ENCODE data around the gene PTPRM. TPM values are rescaled to one million over a fixed set of nuclear protein-coding genes. Genes with fewer than 3 reads are reported as not detected.

PTPRM gene
- total RNA-seq, 2 donors from 2014 or later, result 80.1 to 106 TPM

DNA sequence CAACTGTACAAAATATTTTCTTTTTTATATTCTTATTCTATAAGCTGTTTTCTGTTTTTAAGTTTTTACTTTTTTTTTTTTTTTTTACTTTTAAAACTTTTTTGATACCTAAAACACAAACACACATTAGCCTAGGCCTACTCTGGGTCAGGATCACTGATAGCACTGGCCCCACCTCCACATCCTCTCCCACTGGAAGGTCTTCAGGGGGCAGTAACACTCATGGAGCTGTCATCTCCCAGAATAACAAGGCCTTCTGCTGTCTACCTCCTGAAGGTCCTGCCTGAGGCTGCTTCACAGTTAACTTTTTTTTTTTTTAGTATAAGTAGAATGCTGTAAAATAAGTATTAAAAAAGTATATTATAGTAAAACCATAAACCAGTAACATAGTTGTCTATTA lies 415.1 kb downstream of the PTPRM start:
- H3K9me3 ChIP-seq, result no peaks in the 10 kb centered on the region
- no peaks in the 10 kb centered on the region for H3K4me1 ChIP-seq
- H3K27me3 ChIP-seq, result no peaks in the 10 kb centered on the region
- no peak overlapping the region for H3K4me3 ChIP-seq
- TF ChIP-seq, protein P1, sequence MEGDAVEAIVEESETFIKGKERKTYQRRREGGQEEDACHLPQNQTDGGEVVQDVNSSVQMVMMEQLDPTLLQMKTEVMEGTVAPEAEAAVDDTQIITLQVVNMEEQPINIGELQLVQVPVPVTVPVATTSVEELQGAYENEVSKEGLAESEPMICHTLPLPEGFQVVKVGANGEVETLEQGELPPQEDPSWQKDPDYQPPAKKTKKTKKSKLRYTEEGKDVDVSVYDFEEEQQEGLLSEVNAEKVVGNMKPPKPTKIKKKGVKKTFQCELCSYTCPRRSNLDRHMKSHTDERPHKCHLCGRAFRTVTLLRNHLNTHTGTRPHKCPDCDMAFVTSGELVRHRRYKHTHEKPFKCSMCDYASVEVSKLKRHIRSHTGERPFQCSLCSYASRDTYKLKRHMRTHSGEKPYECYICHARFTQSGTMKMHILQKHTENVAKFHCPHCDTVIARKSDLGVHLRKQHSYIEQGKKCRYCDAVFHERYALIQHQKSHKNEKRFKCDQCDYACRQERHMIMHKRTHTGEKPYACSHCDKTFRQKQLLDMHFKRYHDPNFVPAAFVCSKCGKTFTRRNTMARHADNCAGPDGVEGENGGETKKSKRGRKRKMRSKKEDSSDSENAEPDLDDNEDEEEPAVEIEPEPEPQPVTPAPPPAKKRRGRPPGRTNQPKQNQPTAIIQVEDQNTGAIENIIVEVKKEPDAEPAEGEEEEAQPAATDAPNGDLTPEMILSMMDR (IDR thresholded peaks at IDR 0.05), result no peak
- no peak for DNase-seq (ENCODE audit: low spot score)
- H3K36me3 ChIP-seq, result no peaks in the 10 kb centered on the region
- no peak overlapping the region for H3K27ac ChIP-seq

DNA sequence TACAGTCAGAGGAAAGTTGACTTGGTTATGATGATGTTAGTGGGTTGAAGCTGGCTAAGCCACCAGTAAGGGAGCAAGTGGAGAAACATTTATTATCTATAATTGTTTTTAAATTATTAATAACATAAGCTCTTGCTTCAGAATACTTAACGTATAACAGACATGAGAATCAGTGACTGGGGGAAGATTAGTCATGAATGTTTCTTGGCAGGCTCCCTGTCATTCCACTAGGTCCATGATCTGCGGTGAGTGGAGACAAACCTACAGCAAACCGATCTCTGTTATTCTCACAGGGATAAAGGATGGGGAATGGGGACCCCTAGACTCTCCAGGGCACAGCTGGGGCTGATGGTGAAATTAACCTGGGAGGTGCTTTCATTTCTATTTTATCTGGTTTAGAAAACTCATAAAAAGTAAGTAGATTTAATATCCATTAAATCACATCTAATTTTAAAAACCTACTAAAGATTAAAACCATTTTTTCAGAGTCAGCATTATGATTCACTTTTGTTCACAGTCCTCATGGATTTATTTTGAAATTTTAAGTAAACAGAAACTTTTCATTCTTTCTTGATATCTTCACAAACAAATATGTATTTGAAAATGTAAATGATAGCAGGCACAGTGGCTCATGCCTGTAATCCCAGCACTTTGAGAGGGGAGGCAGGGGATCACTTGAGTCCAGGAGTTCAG lies 420.3 kb downstream of the PTPRM start:
- no peaks in the 10 kb centered on the region for H3K36me3 ChIP-seq

DNA sequence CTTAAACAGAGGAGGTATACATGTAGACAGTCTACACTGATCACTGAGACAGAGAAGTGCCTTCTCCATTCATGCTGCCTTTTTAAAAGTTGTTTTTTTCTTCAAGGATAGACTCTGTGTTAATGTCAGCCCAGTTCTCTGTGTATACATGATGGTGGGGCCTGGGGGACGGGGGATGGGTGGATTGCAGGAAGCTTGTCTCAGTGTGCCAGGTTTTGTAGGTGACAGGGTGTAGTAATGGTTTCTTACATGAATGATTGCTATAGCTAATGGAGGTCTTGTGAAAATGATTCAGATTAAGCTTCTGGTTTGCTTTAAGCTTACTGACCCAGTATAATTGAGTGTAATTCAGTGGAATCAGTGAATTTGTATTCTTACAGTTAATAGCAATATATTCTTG lies 423.6 kb downstream of the PTPRM start:
- no peaks in the 10 kb centered on the region for H3K27me3 ChIP-seq
- DNase-seq (ENCODE audit: low spot score), result no peak
- no peaks in the 10 kb centered on the region for H3K36me3 ChIP-seq
- H3K9me3 ChIP-seq, result peaks cover 0 to 14% of the 10 kb centered on the region in 2 donors
- no peak overlapping the region for H3K27ac ChIP-seq
- TF ChIP-seq, protein P1 (IDR thresholded peaks at IDR 0.05), result no peak
- H3K4me1 ChIP-seq, result no peaks in the 10 kb centered on the region
- no peak overlapping the region for H3K4me3 ChIP-seq

More for the DNA sequence above, 420.3 kb downstream of the PTPRM start:
- H3K9me3 ChIP-seq, result peaks cover 0 to 1% of the 10 kb centered on the region in 2 donors
- H3K27me3 ChIP-seq, result no peaks in the 10 kb centered on the region
- no peak for DNase-seq (ENCODE audit: low spot score)
- no peaks in the 10 kb centered on the region for H3K4me1 ChIP-seq
- no peak overlapping the region for H3K27ac ChIP-seq
- TF ChIP-seq, protein P1 (IDR thresholded peaks at IDR 0.05), result no peak
- H3K4me3 ChIP-seq, result no peak overlapping the region

DNA sequence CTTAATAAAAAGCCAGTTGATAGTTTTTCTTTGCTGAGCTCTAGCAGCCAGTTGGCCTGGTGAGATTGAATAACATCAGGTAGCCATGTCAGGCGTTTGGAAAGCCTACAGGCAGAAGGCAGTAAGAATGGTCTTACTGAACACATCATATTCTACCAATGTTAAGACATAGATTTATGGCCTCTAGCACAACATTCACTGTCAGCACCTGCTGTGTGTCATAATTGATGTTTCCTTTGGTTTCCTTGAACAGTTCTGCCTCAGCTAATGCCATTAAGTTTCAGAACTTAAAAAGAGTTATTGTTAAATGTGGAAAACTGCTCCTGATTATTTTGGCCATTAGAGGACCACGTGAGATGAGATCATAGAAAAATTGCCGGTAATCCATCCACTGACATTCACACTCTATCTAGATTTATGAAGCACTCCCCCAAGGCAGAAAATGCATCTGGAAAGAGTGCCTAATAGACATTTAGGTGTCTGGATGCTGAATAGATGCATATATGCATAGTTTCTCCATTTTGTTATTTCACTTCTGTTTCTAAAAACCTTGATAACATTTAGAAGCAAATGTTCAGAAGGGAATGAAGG lies 434.7 kb downstream of the PTPRM start:
- H3K36me3 ChIP-seq, result no peaks in the 10 kb centered on the region
- no peak for DNase-seq (ENCODE audit: low spot score)
- no peak overlapping the region for H3K4me3 ChIP-seq
- H3K4me1 ChIP-seq, result peaks cover 0 to 36% of the 10 kb centered on the region in 2 donors
- no peak overlapping the region for H3K27ac ChIP-seq
- H3K9me3 ChIP-seq, result no peaks in the 10 kb centered on the region
- TF ChIP-seq, protein P1 (IDR thresholded peaks at IDR 0.05), result no peak
- H3K27me3 ChIP-seq, result no peaks in the 10 kb centered on the region

DNA sequence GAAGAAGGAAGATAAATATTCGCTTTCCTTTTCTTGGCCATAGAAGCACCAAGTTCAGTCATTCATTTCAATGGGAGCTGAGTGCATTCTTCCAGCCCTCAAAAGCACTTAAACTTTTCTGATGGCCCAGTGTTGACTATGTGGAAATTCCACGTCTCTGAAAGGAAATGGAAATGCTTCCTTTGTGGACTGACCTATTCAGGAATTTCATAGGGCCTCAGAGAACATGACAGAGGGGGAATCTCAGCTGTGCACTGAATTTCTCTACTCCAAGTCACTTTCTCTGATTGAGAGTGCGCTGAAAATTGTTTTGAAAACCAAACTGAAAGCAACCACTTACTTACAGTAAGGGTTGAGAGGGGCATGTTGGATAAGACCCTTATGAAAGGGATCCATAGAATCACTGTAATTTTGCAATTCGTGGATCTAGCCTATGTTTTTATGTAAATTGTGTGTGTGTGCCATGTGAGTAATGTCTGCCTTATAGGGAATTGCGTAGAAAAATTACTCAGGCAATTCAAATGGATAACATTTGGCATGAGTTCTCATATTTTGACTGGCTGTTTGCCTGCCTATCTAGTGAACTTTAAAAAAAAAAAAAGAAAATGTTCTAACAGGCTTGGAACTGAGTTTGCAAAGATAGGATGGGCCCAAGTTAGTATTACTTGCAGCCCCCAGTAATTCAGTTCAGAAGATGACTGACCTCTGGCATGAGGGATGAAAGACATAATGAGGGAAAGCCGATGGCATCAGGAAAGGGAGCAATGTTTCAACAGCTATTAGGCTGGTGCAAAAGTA lies 437.0 kb downstream of the PTPRM start:
- DNase-seq (ENCODE audit: low spot score), result no peak
- no peaks in the 10 kb centered on the region for H3K27me3 ChIP-seq
- peaks cover 0 to 36% of the 10 kb centered on the region in 2 donors for H3K4me1 ChIP-seq
- H3K36me3 ChIP-seq, result no peaks in the 10 kb centered on the region
- no peaks in the 10 kb centered on the region for H3K9me3 ChIP-seq
- no peak overlapping the region for H3K27ac ChIP-seq
- TF ChIP-seq, protein P1 (IDR thresholded peaks at IDR 0.05), result no peak
- H3K4me3 ChIP-seq, result no peak overlapping the region

Measured in right atrium auricular region (tissue), 2 donors.